Measurements from ENCODE around the gene KRTAP12-1. TPM values are rescaled to one million over a fixed set of nuclear protein-coding genes. Genes with fewer than 3 reads are reported as not detected.

KRTAP12-1 gene
- total RNA-seq, 1 donor from 2014 or later, result not detected

DNA sequence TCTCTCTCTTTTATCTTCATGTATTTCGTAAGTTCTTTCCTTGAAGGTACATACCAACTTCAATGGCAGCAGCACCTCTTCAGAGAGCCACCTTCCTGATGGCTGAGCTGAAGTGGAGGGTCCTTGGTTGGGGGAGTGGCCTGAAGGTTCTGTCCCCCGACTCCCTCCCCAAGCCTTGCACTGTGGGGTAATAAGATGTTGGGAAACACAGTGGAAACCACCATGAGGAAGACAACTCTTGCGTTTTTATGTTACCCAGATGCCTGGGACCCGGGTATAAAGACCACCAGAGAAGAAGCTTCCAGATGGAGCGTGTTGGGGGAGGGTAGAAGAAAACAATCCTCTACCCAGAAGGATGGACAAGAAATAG is 23.4 kb downstream of the KRTAP12-1 start:
- Mint-ChIP-seq H3K27me3 (ENCODE audit: low read depth) (no peaks in the 10 kb centered on the region), H3K4me1 (peaks cover 13% of the 10 kb centered on the region), H3K36me3 (ENCODE audit: low read depth) (peaks cover 2% of the 10 kb centered on the region), H3K4me3 (no peak overlapping the region), H3K27ac (ENCODE audit: unreplicated experiment) (no peak overlapping the region), H3K9me3 (peaks cover 11% of the 10 kb centered on the region)
- TF ChIP-seq, protein P1, sequence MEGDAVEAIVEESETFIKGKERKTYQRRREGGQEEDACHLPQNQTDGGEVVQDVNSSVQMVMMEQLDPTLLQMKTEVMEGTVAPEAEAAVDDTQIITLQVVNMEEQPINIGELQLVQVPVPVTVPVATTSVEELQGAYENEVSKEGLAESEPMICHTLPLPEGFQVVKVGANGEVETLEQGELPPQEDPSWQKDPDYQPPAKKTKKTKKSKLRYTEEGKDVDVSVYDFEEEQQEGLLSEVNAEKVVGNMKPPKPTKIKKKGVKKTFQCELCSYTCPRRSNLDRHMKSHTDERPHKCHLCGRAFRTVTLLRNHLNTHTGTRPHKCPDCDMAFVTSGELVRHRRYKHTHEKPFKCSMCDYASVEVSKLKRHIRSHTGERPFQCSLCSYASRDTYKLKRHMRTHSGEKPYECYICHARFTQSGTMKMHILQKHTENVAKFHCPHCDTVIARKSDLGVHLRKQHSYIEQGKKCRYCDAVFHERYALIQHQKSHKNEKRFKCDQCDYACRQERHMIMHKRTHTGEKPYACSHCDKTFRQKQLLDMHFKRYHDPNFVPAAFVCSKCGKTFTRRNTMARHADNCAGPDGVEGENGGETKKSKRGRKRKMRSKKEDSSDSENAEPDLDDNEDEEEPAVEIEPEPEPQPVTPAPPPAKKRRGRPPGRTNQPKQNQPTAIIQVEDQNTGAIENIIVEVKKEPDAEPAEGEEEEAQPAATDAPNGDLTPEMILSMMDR (conservative IDR thresholded peaks at IDR 0.05), result no peak
- no peak for DNase-seq (ENCODE audit: low read depth, low spot score)

DNA sequence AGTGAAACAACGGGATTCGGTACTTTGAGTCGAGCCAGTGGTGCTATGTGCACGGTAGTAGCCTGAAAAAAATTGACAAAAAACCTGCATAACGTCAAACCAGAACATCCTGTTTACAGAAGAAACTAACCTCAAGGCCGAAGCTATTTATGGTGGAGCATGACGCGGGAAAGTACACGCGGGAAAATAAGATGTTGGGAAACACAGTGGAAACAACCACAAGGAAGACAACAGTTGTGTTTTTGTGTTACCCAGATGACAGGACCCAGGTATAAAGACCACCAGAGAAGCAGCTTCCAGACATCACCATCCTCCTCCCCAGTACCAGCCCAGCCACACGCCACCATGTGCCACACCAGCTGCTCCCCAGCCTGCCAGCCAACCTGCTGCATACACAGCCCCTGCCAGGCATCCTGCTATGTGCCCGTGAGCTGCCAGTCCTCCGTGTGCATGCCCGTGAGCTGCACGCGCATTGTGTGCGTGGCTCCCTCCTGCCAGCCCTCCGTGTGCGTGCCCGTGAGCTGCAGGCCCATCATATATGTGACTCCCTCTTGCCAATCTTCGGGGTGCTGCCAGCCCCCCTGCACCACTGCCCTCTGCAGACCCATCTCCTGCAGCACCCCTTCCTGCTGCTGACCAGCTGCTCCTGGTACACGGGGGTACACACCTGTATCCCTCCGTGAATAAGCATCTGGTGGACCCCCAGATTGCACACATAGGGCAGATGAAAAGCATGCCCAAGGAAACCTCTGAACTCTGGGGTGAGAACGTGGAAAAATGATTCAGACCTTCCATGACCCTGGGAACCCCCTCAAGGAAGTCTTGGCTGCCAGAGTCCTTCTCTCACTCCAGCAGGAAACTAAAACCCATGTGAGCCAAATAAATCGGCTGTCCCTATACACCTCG is 24.1 kb downstream of the KRTAP12-1 start, which contains the start of gene KRTAP12-3:
KRTAP12-3 (plus strand) TSS at position 298 of the 906 bp plus-strand sequence; CDS start at position 346, 48 bp downstream.
- H3K4me1 Mint-ChIP-seq, result peaks cover 13% of the 10 kb centered on the region
- no peaks in the 10 kb centered on the region for H3K27me3 Mint-ChIP-seq (ENCODE audit: low read depth)
- H3K27ac Mint-ChIP-seq (ENCODE audit: unreplicated experiment), result no peak within 1 kb of the TSS
- TF ChIP-seq, protein P1 (conservative IDR thresholded peaks at IDR 0.05), result no peak
- peaks cover 2% of the 10 kb centered on the region for H3K36me3 Mint-ChIP-seq (ENCODE audit: low read depth)
- H3K4me3 Mint-ChIP-seq, result no peak within 1 kb of the TSS
- DNase-seq (ENCODE audit: low read depth, low spot score), result no peak
- peaks cover 11% of the 10 kb centered on the region for H3K9me3 Mint-ChIP-seq

DNA sequence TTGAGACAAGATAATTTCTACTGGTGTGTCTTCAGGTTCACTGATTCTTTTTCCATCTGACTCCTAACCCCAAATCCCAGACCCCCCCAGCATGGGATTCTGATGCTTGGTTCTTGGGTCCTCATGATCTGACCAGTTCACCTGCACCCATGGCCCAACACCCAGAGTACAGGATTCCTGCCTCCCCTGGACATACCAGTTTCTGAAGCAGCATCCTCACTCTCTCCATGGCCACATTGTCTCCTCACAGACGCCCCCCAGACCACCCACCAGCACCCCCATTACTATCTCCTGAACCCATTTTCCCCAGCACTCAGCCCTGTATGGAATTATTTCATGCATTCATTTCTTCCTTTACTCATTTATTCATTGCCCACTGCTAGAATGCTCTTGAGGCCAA is 25.1 kb downstream of the KRTAP12-1 start:
- H3K9me3 Mint-ChIP-seq, result peaks cover 6% of the 10 kb centered on the region
- no peak overlapping the region for H3K4me3 Mint-ChIP-seq
- no peak for DNase-seq (ENCODE audit: low read depth, low spot score)
- H3K36me3 Mint-ChIP-seq (ENCODE audit: low read depth), result peaks cover 2% of the 10 kb centered on the region
- H3K4me1 Mint-ChIP-seq, result peaks cover 13% of the 10 kb centered on the region
- H3K27ac Mint-ChIP-seq (ENCODE audit: unreplicated experiment), result no peak overlapping the region
- TF ChIP-seq, protein P1 (conservative IDR thresholded peaks at IDR 0.05), result no peak
- no peaks in the 10 kb centered on the region for H3K27me3 Mint-ChIP-seq (ENCODE audit: low read depth)

DNA sequence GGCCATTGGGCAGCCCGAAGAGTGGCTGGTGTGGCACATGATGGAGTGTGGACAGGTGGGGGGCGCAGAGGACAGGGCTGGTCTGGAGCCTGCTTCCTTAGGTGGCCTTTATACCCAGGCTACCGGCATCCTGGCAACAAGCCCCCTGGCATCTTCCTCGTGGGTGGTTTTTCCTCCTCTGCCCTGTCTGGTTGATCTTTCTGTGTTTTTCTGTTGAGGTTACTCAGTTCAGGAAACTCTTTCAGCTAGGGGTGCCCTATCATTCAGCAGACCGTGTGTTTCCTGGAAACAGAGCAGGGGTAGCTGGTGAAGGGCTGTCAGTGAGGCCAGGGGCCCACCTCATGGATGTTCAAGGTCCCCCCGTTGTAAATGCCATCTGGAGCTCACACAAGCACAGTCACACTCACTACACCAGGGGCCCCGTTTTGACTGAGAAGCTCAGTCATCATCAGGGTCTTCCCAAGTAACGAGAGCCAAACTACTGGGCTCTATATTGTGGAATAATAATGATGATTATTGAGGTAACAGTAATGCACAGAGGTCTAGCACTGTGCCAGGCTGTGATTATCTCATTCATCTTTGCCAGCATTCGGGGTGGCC is 27.3 kb downstream of the KRTAP12-1 start, which contains the start of gene KRTAP12-4:
KRTAP12-4 (minus strand) TSS at position 84 of the 600 bp plus-strand sequence; CDS start at position 39, 45 bp downstream.
- peaks cover 2% of the 10 kb centered on the region for H3K9me3 Mint-ChIP-seq
- peaks cover 8% of the 10 kb centered on the region for H3K4me1 Mint-ChIP-seq
- no peaks in the 10 kb centered on the region for H3K27me3 Mint-ChIP-seq (ENCODE audit: low read depth)
- no peak for DNase-seq (ENCODE audit: low read depth, low spot score)
- H3K27ac Mint-ChIP-seq (ENCODE audit: unreplicated experiment), result no peak within 1 kb of the TSS
- H3K36me3 Mint-ChIP-seq (ENCODE audit: low read depth), result no peaks in the 10 kb centered on the region
- TF ChIP-seq, protein P1 (conservative IDR thresholded peaks at IDR 0.05), result no peak
- H3K4me3 Mint-ChIP-seq, result no peak within 1 kb of the TSS

- no peaks in the 10 kb centered on the region for H3K36me3 Mint-ChIP-seq (ENCODE audit: low read depth)
Measured at GRCh38 chr21:44653656-44654575, 28.0 kb downstream of the KRTAP12-1 start.

More at GRCh38 chr21:44653656-44654575, 28.0 kb downstream of the KRTAP12-1 start:
- Mint-ChIP-seq H3K4me3 (no peak overlapping the region), H3K9me3 (peaks cover 2% of the 10 kb centered on the region), H3K4me1 (peaks cover 4% of the 10 kb centered on the region), H3K27me3 (ENCODE audit: low read depth) (no peaks in the 10 kb centered on the region), H3K27ac (ENCODE audit: unreplicated experiment) (no peak overlapping the region)
- TF ChIP-seq, protein P1 (conservative IDR thresholded peaks at IDR 0.05), result no peak
- DNase-seq (ENCODE audit: low read depth, low spot score), result no peak
